CD4-positive, alpha-beta T cell treated with Interleukin-6 for 4 hours (primary cell): ENCODE data around the gene CHCHD1.
"Not testable (repeated sequence)": the region's sequence is repeated elsewhere in the genome, so short reads cannot be mapped to it uniquely, and the experiment has no call there.

ENCODE experiments used
- DNase-seq: peaks from one replicate; pipeline ENCODE4 v3.0.0-alpha.2; 2020; ENCODE audit warnings: mixed read lengths

CHCHD1 gene

GRCh38 chr10:73814896-73815718 is 33.3 kb downstream of the CHCHD1 start:
- DNase-seq = peak; percentile 26

- DNase-seq = no peak
These were observed 33.8 kb downstream of the CHCHD1 start for GRCh38 chr10:73815719-73816030.

- DNase-seq = no peak
These were observed 35.3 kb downstream of the CHCHD1 start for GRCh38 chr10:73816917-73817729.

GRCh38 chr10:73817826-73818225 is 36.0 kb downstream of the CHCHD1 start:
- DNase-seq = no peak

GRCh38 chr10:73818402-73818801 is 36.6 kb downstream of the CHCHD1 start:
- DNase-seq = no peak

GRCh38 chr10:73819081-73819480 is 37.2 kb downstream of the CHCHD1 start:
- DNase-seq = no peak

GRCh38 chr10:73819513-73820093 is 37.8 kb downstream of the CHCHD1 start:
- DNase-seq = no peak

- no peak for DNase-seq
These were observed 41.5 kb downstream of the CHCHD1 start for GRCh38 chr10:73823391-73823790.

- no peak for DNase-seq
These were observed 42.4 kb downstream of the CHCHD1 start for GRCh38 chr10:73824146-73824725.

- DNase-seq = no peak
These were observed 45.7 kb downstream of the CHCHD1 start for GRCh38 chr10:73827346-73828089.

GRCh38 chr10:73828161-73828560 is 46.3 kb downstream of the CHCHD1 start:
- no peak for DNase-seq

GRCh38 chr10:73829090-73829489 is 47.2 kb downstream of the CHCHD1 start:
- DNase-seq = not testable (repeated sequence)
